Omental fat pad (tissue), 4 donors: ENCODE results near the gene CACNA1I. TPM values are rescaled to one million over a fixed set of nuclear protein-coding genes. Genes with fewer than 3 reads are reported as not detected.

ENCODE experiments used
- ATAC-seq: fragments of 150-250 bp; one replicate; pipeline ENCODE4 v1.9.1; 2016; ENCODE audit warnings: mild to moderate bottlenecking, moderate library complexity; ENCODE audit not compliant: low FRiP score
- DNase-seq: peaks from one replicate; pipeline ENCODE4 v3.0.0-alpha.2; 2019; ENCODE audit warnings: low spot score
- CTCF ChIP-seq, 3 donors: fragments of 450-650 bp; IDR thresholded peaks; one replicate each; pipeline ENCODE4 v1.5.1; 2016 to 2017; ENCODE audit warnings: antibody characterized with exemption in 3 of 3, mild to moderate bottlenecking in 3 of 3, moderate library complexity in 2 of 3
- total RNA-seq, 4 donors: library from RNA; depleted of rRNA; stranded (reverse); fragments of >200 nt; gene quantifications; one replicate each; pipeline ENCODE4 v1.1.0, GENCODE V29; 2016

The CACNA1I gene
- total RNA-seq, 4 donors from 2014 or later: 0.09 to 0.38 (median 0.26) TPM

DNA sequence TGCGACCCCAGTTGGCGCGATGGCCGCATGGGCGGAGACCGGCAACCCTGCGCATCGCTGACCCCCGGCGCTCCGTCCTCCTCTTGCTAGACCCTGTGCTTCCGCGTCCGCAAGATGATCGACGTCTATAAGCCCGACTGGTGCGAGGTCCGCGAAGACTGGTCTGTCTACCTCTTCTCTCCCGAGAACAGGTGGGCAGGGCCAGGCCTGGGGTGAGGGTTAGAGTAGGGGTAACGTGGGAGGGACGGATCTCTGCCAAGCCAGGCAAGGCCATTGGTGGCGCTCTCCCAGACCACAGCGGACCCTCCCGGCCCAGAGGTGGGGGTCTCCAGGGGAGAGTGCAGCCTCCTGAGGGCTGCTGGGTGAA, 92.1 kb downstream of the CACNA1I start:
- TF ChIP-seq CTCF (IDR thresholded peaks at IDR 0.05): no peak
- DNase-seq (no peak), ATAC-seq (no peak)

GRCh38 chr22:39663751-39664150, 93.2 kb downstream of the CACNA1I start:
- DNase-seq: no peak
- ATAC-seq: no peak
- TF ChIP-seq CTCF (IDR thresholded peaks at IDR 0.05): no peak

- ATAC-seq (no peak), DNase-seq (no peak)
- no peak for TF ChIP-seq CTCF (IDR thresholded peaks at IDR 0.05)
These were observed 94.1 kb downstream of the CACNA1I start for GRCh38 chr22:39664485-39665200.

DNA sequence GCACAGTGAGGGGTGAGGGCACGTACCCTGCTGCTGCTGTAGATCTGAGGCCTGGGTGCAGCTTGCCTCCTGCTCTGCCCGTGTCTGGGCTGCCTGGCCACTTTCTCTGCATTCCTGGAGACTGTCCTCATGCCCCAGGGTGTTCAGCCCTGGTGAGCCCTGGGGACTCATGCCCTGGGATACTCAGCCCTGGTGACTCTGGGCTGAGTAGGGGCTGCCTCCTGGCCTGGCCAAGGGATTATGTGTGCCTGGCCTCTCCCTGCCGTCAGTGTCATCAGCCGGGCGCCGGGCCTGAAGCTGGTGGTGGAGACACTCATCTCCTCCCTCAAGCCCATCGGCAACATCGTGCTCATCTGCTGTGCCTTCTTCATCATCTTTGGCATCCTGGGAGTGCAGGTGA, 94.7 kb downstream of the CACNA1I start:
- no peak for DNase-seq
- ATAC-seq: no peak
- TF ChIP-seq CTCF (IDR thresholded peaks at IDR 0.05): no peak

GRCh38 chr22:39665661-39666431, 95.3 kb downstream of the CACNA1I start:
- DNase-seq (no peak), ATAC-seq (no peak)
- TF ChIP-seq CTCF (IDR thresholded peaks at IDR 0.05): no peak

DNA sequence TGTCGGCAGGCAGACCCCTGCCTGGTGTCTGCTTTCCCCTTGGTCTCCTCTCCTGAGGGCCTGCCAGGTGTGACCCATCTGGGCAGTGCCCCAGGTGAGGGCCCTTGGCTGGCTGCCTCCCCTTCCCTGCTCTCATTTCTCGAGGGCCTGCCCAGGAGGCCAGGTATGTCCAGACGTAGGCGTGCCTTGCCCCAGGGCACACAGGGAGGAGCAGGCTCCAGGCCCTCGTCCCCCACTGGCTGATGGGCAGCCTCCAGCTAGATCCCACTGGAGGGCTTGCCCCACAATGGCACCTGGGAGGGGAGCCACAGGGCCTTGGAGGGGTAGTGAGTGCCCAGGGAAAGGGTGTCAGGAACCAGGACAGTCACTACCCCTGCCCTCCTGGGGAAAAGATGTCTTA, 95.9 kb downstream of the CACNA1I start:
- ATAC-seq (no peak), DNase-seq (no peak)
- TF ChIP-seq CTCF (IDR thresholded peaks at IDR 0.05): no peak

GRCh38 chr22:39666926-39667325, 96.4 kb downstream of the CACNA1I start:
- ATAC-seq: no peak
- no peak for DNase-seq
- TF ChIP-seq CTCF (IDR thresholded peaks at IDR 0.05): no peak
